GM12874 (cell line): Measurements from ENCODE around the gene ATP1B2.

ENCODE experiments used
- CTCF ChIP-seq: IDR thresholded peaks from 2 replicates; pipeline ENCODE4 v1.5.1; 2011; ENCODE audit warnings: low read depth, mild to moderate bottlenecking, control low read depth, low read length, moderate library complexity; ENCODE audit not compliant: insufficient read depth

The ATP1B2 gene

GRCh38 chr17:7677388-7678067 lies 26.8 kb downstream of the ATP1B2 start:
- no peak for TF ChIP-seq CTCF

DNA sequence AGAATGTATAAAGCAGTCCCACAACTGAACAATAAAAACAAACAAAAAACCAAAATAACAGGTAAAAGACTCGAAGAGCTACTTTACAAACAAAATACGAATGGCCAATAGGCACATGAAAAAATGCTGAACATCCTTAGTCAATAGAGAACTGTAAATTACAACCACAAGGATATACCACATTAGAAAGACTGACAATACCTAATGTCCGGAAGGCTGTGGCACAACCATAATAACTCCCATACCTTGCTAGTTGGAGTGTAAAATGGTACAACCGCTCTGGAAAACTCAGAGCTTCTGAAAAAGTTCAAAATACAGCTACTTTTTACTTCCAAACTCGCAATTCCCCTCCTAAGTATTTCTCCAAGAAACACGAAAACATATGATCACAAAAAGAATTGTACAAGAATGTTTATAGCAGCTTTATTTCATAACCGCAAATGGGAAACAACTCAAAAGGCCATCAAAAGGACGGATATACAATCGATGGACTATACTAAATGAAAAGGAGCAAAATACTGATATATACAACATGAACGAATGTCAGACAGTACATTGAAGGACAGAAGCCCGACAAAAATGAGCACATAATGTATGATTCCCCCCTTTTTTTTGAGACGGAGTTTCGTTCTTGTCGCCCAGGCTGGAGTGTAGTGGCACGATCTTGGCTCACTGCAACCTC lies 34.3 kb downstream of the ATP1B2 start:
- no peak for TF ChIP-seq CTCF

DNA sequence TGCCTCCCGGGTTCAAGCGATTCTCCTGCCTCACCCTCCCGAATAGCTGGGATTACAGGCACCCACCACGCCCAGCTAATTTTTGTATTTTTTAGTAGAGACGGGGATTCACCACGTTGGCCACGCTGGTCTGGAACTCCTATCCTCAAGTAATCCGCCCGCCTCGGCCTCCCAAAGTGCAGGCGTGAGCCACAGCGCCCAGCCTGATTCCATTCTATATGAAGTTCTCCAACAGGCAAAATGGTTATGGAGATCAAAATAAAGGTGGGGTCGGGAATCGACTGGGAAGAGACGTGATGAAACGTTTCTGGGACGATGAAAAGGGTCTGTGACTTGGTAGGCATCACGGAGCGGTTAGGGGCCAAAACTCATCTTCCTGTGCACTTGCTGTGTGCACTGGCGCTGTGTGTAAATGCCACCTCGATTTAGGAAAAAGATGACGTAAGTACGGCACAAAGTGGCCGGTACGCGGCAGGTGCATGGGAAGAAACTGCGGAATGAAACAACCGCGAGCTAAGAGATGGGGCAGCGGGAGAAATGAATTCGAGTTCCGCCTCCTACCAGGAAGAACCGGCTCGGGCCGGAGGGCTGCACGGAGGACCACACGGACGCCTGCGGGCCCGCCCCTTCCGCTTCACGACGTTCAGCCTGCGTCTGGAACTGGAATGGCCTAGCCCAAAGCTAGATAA lies 35.0 kb downstream of the ATP1B2 start:
- no peak for TF ChIP-seq CTCF

- TF ChIP-seq CTCF, result no peak
Measured at GRCh38 chr17:7686222-7687071, 35.7 kb downstream of the ATP1B2 start.

DNA sequence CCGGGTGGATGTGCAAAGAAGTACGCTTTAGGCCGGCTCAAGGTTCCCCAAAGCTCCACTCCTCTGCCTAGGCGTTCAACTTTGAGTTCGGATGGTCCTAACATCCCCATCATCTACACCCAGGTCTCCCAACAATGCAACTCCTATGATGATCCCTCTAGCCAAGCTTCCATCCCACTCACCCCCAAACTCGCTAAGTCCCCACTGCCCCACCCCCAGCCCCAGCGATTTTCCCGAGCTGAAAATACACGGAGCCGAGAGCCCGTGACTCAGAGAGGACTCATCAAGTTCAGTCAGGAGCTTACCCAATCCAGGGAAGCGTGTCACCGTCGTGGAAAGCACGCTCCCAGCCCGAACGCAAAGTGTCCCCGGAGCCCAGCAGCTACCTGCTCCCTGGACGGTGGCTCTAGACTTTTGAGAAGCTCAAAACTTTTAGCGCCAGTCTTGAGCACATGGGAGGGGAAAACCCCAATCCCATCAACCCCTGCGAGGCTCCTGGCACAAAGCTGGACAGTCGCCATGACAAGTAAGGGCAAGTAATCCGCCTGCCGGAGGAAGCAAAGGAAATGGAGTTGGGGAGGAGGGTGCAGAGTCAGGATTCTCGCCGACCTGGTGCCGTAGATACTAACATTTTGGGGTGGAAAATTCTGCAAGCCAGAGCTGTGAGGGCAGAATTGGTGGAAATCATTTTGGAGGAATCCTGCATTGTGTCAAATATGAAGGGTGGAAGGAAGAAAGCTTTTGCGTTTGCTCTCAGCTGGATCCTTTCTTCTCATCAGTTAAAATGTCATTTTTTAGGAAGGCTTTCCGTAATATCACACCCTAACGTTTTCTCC lies 36.6 kb downstream of the ATP1B2 start, which contains the start of gene TP53:
TP53 (minus strand) TSS at position 419 of the 836 bp plus-strand sequence. CDS start 10,896 bp downstream, outside the sequence.
- no peak for TF ChIP-seq CTCF

- TF ChIP-seq CTCF, result peak; percentile 97
Measured at GRCh38 chr17:7687908-7688807, 37.4 kb downstream of the ATP1B2 start, which contains the start of gene WRAP53. Gene WRAP53, plus strand, starts transcription at chr17:7688477. Its CDS starts 172 bp downstream, at chr17:7688649.
